HG03025 (cell line): ENCODE measurements around the gene INTS2.
"Not testable (repeated sequence)": the region's sequence is repeated elsewhere in the genome, so short reads cannot be mapped to it uniquely, and the experiment has no call there.

ENCODE experiments used
- ATAC-seq: cut with Tn5 transposase; IDR thresholded peaks from one replicate; pipeline ENCODE4 v1.9.1; 2021; ENCODE audit warnings: mild to moderate bottlenecking, moderate library complexity; ENCODE audit not compliant: unreplicated experiment, low FRiP score

INTS2 gene, protein sequence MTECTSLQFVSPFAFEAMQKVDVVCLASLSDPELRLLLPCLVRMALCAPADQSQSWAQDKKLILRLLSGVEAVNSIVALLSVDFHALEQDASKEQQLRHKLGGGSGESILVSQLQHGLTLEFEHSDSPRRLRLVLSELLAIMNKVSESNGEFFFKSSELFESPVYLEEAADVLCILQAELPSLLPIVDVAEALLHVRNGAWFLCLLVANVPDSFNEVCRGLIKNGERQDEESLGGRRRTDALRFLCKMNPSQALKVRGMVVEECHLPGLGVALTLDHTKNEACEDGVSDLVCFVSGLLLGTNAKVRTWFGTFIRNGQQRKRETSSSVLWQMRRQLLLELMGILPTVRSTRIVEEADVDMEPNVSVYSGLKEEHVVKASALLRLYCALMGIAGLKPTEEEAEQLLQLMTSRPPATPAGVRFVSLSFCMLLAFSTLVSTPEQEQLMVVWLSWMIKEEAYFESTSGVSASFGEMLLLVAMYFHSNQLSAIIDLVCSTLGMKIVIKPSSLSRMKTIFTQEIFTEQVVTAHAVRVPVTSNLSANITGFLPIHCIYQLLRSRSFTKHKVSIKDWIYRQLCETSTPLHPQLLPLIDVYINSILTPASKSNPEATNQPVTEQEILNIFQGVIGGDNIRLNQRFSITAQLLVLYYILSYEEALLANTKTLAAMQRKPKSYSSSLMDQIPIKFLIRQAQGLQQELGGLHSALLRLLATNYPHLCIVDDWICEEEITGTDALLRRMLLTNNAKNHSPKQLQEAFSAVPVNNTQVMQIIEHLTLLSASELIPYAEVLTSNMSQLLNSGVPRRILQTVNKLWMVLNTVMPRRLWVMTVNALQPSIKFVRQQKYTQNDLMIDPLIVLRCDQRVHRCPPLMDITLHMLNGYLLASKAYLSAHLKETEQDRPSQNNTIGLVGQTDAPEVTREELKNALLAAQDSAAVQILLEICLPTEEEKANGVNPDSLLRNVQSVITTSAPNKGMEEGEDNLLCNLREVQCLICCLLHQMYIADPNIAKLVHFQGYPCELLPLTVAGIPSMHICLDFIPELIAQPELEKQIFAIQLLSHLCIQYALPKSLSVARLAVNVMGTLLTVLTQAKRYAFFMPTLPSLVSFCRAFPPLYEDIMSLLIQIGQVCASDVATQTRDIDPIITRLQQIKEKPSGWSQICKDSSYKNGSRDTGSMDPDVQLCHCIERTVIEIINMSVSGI

DNA sequence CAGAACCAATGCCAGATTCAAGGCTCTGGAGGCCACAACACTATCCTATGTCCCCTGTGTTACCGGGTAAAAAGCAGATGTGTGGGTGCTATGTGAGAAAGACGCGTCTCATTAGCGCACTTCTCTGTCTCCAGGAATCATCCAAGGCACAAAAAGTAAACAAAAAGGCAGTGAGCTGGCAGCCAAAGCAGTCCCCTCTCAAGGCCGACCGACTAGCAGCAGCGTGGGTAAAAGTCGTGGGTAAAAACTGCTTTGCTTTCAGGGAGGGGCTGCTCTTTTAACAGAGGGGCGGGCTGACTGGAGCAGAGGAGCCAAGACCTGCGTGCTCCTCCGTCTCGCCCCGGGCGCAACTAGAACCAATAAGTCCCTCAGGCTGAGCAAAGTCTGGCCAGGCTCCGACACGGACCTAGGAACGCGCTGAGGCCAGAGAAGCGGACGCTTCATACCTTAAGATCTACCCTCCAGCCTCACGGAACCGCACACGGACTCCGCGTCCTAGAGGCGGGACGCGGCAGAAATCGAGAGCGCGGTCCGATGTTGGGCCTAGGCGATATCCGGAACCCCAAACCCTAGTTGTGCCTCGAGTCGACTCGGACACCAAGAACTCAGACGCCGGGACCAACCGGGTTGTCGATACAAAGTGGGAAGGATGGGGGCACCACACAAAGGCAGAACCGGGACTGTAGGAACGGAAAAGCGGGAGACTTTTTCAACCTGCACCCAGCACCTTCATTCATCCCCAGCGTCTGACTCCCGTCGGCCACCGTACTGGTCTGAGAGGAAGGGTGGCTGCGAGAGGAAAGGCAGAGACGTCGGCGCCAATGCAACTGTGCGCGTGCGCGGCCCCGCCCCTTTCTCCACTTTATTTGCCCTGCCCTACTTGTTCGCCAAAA, at the start of gene INTS2:
INTS2 (minus strand) TSS at position 775 of the 893 bp plus-strand sequence. CDS start 1,338 bp downstream, outside the sequence.
- peak; percentile 69 for ATAC-seq

DNA sequence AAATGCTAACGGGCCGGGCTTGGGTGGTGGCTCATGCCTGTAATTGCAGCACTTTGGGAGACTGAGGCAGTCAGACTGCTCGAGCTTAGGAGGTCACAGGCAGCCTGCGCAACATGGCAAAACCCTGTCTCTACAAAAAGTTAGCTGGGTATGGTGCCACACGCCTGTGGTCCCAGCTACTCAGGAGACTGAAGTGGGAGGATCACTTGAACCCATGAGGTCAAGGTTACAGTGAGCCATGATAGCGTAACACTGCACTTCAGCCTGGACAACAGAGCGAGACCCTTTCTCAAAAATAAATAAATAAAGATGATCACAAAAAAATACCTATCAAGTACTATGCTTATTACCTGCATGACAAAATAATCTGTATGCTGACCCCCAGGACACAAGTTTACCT, 46.3 kb upstream of the INTS2 start:
- ATAC-seq = no peak

DNA sequence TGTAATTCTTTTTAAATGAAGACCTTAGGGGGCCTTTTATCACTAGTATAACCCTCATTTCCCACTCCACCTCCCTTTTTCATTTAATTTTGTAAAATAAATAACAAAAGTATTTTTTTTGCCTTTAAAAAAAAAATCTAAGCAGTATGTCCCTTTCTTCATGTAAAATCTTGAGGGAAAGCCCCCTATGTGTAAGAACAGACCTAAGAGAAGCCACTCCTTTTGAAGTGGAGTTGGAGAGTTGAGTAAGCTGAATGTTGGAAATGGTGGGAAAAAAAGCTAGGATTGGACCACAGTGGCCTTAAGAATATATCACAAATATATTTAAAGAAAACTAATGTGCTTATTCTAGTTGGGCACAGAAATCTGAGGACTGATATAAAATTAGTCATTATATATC, 44.5 kb upstream of the INTS2 start:
- ATAC-seq = no peak

DNA sequence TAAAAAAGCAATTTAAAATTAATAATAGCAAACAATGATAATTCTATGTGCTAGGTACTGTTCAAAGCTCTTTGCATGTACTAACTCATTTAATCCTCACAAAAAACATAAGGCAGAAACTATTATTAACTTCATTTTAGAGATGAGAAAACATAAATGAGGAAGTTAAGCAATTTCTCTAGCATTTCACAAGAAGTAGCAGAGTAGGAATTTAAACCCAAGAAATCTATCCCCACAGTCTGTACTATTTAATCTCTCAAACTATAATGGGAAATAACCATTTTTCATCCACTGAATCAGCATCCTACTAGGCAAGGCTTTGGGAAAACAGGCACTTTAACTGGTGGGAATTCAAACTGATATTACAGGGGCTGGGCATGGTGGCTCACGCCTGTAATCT, 42.2 kb upstream of the INTS2 start:
- ATAC-seq = no peak

DNA sequence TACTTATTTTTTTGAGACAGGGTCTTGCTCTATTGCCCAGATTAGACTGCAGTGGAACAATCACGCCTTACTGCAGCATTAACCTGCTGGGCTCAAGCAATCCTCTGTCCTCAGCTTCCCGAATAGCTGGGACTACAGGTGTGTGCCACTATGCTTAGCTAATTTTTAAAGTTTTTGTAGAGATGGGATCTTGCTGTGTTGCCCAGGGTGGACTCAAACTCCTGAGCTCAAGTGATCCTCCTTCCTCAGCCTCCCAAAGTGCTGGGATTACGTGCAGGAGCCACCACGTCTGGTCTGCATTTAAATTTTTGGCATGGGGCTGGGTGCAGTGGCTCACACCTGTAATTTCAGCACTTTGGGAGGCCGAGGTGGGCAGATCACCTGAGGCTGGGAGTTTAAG, 41.0 kb upstream of the INTS2 start:
- ATAC-seq = no peak

DNA sequence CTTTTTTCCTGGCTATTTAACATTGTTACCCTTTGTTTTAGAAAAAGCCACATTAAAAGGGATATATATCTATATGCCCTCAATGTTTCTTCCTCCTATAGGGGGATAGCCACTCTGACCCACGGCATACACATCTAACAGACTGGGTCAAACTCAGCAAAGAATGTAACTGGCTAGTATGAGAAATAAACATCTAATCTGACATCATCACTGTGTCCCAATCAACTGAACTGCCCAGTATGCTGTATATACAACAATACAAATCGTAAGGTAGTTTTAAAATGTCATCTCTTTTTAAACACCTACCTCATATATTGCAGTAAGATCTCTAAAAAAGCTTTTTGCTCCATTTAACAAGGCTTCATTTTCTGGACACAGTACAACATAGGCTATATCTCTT, 39.9 kb upstream of the INTS2 start:
- no peak for ATAC-seq

DNA sequence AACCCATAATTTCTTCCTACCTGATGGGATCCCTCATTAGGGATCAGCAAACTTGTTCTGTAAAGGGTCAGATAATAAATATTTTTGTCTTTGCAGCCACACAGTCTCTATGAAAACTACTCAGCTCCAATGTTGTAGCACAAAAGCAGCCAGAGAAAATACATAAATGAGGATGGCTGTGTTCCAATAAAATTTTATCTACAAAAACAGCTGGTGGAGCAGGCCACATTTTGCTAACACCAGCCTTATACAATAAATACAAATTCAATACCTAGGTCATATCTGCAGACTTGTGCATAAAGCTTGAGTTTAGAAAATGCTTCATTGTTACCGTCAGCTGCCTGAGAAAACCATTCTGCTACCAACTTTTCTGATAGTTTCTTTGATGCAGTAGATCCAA, 38.4 kb upstream of the INTS2 start:
- no peak for ATAC-seq

DNA sequence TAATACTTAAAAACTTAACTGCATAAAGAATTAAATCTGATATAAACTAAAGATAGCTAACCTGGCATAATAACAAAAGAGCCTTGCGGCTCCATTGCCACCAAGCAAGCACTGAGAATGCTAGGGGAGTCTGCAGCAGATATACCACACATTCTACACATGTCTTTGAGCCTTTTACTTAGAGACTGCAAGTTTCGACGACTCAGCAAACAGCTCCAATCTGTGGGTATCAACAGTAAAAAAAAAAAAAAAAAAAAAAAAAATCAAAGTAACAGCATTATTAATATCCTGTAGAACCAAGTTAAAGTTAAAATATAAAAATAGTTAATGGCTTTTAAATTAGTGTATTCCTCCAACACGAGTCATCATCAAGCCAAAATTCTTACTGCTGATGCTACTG, 27.8 kb upstream of the INTS2 start:
- ATAC-seq = no peak

DNA sequence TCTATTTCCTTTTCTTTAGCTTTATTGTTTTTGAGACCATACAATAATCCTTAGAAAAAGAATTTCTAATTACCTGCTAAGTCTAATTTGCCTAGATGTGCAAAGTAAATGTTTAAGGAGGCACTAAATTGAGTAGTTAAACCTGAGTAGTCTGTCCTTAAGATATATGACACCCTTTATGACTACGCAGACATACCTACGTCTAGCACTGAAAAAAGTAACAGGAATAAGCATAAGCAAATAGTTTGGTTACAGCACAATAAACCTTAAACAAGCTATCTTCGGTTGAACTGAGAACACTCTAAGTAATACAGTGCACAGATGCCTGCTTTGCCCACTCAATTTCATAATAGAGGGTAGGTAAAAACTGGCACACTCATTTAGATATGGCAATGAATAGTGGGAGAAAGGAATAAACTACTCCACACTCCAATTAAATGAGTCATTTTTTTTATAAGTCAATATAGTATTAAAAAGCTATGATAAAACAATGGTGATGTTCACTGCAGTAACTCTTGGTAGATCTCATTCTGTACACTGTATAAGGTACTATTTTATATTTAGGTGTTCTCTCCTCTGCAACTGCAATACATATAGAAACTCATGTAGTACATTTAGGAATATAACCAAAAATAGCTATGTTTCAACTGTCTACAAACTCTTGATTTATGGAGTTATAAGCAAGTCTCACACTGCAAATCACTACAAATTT, 19.7 kb upstream of the INTS2 start:
- no peak for ATAC-seq

DNA sequence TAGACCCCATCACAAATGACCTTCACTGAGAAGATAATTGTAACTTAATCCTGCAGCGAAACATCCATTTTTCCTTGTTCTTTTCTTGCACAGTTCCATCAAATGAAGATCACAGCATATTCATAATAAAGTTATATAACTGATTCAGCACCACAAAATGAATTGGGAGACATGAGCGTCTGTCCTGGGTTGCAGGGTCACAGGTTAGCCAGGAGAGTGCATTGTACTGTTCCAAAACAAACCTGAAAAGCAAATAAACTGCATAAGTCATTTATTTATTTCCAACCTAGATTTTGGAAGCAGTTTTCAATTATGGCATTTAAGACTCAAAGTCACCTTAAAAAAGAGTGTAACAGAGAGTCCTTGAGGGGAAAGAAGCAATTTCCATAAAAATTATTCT, 18.6 kb upstream of the INTS2 start:
- no peak for ATAC-seq

DNA sequence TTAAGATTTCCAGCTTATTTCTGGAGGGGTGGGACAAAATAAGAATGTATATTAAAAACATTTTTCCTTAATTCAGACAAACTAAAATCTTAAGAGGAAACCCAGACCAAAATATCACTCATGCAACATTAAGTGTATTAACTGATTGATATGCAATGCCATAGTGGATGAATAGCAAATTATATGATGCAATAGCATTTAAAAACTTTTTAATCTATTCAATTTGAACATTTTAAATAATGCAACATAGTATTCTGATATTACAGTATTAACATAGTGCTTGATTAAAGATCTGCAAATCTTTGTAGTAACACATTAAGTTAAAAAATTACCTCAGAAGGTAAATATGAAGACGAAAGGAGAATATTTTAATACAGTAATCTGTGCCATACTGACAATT, 15.3 kb upstream of the INTS2 start:
- ATAC-seq = no peak

DNA sequence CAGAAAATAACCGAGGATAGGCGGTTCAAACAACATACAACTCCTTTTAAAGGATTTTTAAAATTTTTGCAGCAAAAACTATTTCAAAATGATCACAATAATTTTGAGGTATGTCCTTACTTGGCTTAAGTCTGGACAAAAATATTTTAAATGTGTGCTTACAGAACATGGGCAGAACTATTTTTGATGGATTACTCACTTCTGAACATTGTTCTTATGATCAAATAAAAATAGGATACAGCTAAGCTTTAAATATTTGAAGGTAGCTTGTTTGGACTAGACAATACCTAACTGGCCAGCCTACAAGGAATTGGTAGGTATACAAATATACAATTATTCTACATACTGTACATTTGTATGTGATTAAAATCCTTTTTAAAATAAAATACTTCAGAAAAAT, 14.3 kb upstream of the INTS2 start:
- no peak for ATAC-seq

DNA sequence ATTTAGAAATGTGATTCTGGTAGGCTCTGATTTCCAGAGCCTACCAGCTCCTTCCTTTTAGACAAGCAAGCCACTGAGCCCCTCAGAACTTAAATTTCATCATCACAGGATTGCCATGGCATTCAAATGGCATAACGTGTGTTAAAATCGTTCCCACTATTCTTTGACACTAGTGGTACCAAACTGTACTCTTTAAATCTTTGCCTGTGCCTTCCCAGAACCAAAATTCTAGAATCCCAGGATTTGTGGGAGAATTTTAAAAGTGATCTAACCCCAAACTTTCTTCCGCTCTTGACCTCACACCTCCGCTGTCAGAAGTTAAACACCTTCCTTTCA, 287 bp upstream of the INTS2 start:
- no peak for ATAC-seq

DNA sequence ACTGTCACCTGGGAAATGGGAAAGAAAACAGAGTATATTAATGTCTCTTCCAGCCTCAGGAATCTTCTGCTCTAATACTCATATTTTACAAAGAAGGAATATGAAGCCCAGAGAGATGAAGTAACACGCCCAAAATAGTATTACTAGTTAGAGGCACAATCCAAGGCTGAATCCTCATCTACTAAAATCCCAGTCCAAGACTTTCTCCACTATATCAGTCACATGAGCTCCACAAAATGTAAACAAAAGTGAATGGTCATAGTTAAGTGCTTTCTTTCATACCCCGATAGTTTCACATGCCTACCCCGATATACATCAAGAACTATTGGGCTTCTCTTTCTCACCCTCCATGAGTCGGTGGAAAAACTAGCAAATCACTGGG, 965 bp downstream of the INTS2 start:
- no peak for ATAC-seq

DNA sequence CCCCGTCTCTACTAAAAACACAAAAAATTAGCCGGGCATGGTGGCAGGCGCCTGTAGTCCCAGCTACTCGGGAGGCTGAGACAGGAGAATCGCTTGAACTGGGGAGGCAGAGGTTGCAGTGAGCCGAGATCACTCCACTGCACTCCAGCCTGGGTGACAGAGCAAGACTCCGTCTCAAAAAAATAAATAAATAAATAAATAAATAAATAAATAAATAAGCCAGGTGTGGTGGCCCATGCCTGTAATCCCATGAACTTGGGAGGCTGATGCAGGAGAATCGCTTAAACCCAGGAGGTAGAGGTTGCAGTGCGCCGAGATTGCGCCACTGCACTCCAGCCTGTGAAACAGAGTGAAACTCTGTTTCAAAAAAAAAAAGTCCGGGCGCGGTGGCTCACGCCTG, 12.6 kb downstream of the INTS2 start:
- ATAC-seq = not testable (repeated sequence)

DNA sequence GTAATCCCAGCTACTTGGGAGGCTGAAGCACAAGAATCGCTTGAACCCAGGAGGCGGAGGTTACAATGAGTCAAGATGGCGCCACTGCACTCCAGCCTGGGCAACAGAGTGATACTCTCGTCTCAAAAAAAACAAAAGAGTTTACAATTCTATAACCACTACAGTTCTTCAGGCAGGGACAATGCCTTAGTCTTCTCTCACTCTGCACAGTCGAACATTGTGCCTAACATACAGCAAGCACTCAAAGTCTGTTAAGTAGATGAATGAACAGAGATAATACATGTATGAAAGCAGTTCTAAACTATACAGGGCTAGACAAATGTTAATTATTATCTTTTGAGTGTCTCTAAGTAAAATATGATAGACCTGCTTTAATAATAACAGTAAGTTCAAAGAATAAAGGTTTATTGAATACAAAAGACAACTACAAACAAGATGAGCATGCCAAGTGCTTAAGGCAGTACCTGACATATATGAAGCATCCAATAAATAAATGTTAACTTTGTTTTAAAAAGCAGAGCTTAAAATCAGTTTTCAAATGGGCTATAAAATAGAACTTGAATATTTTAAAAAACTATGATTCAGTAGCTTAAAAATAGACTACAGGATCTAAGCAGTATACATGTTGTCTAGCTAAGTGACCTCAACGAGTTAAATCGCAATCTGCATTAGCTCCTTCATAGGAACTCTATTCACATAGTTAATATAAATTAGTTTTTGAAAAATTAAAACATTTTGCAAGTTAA, 19.3 kb downstream of the INTS2 start:
- no peak for ATAC-seq

DNA sequence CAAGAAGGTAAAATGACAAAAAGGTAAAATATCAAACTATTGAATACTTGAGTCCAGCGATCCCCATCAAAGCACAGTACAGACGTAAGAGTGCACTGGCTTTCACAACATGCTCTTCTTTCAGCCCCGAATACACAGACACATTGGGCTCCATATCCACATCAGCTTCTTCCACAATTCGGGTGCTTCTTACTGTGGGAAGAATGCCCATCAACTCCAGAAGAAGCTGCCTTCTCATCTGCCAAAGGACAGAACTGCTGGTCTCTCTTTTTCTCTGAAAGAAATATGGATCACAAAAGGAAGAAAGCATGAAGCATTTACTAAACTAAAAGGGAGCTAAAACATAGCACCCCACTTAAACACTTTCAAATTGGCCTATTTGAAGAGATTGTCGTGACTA, 20.4 kb downstream of the INTS2 start:
- no peak for ATAC-seq

DNA sequence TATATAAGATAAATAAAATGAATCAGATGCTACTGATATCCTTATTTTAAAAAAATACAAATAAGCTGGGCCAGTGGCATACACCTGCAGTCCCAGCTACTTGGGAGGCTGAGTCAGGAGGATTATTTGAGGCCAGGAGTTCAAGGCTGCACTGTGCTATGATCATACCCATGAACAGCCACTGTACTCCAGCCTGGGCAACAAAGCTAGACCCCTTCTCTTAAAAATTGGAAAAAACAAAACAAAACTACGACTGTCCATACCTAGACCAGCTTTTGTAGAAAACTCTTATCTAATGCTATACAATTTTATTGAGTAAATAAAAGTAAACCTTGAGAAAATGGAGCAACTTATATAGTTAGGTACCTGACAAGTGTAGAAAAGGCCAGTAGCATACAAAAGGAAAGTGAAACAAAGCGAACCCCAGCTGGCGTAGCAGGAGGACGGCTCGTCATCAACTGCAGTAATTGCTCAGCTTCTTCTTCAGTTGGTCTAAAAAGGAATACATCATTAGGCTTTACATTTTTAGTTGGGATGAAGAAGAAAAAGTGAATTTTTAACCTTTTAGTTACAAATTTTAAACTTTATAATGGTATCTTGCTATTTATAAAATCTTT, 23.6 kb downstream of the INTS2 start:
- no peak for ATAC-seq

DNA sequence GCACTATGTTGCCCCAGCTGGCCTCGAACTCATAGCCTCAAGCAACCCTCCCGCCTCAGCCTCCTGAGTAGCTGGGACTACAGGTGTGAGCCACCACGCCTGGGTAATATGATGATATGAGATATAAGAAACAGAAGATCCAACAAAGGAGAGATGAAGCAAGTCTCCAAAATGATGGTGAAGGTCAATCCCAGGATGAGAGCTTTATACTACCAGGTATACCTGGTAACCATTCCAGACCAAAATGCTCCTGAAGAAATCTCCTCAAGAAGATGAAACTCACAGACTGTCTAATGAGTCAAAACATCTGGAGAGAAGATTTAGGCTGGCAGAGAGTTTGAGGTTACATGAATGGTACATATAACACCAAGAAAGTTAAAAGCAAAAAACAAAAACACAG, 24.5 kb downstream of the INTS2 start:
- ATAC-seq = no peak
